OCI-LY7 (cell line): ENCODE data around the gene ABHD16B. TPM values are rescaled to one million over a fixed set of nuclear protein-coding genes. Genes with fewer than 3 reads are reported as not detected.

Experiments
- BruUV-seq: library from RNA; stranded (reverse); fragments of 400-500 nt; replicated peaks from 2 replicates; lab custom pipeline; 2021; lab: Mats Ljungman, UMichigan
- CTCF ChIA-PET: fragments of 300-600 bp; sonication (Branson Sonifier 250); formaldehyde crosslinking; loops from one replicate; lab custom pipeline; 2022; ENCODE audit warnings: antibody characterized with exemption; ENCODE audit not compliant: unreplicated experiment; lab: Charles Lee
- POLR2A ChIA-PET: fragments of 300-600 bp; sonication (Branson Sonifier 250); formaldehyde crosslinking; loops from one replicate; lab custom pipeline; 2022; ENCODE audit warnings: antibody characterized with exemption; lab: Charles Lee
- DNase-seq: peaks from one replicate; pipeline ENCODE4 v3.0.0-alpha.2; 2015; ENCODE audit warnings: low spot score
- H2AFZ ChIP-seq: fragments of 200-600 bp; sonication (generic), shearing (Covaris generic); 2 replicates; pipeline ENCODE4 v1.6.1; 2014; ENCODE audit warnings: mild to moderate bottlenecking, antibody characterized with exemption, low read length, moderate library complexity
- H3K27ac ChIP-seq: fragments of 200-600 bp; sonication (generic); 2 replicates; pipeline ENCODE4 v1.5.1; 2014; ENCODE audit warnings: mixed run types, low read depth, mild to moderate bottlenecking, moderate library complexity, low read length, inconsistent platforms; ENCODE audit not compliant: poor library complexity, severe bottlenecking
- H3K36me3 ChIP-seq: fragments of 200-600 bp; sonication (generic); 2 replicates; pipeline ENCODE4 v1.6.1; 2014; ENCODE audit warnings: mild to moderate bottlenecking, antibody characterized with exemption, low read length, moderate library complexity, mixed read lengths; ENCODE audit not compliant: insufficient read depth
- H3K4me1 ChIP-seq: fragments of 200-600 bp; sonication (generic); 2 replicates; pipeline ENCODE4 v1.5.1; 2014; ENCODE audit warnings: mild to moderate bottlenecking, low read length; ENCODE audit not compliant: insufficient read depth, poor library complexity, severe bottlenecking
- H3K4me2 ChIP-seq: fragments of 200-600 bp; sonication (generic); 2 replicates; pipeline ENCODE4 v1.6.1; 2014; ENCODE audit warnings: mild to moderate bottlenecking, low read length
- H3K4me3 ChIP-seq: fragments of 200-600 bp; sonication (generic); 2 replicates; pipeline ENCODE4 v1.5.1; 2014; ENCODE audit warnings: mild to moderate bottlenecking, low read depth, low read length; ENCODE audit not compliant: poor library complexity, severe bottlenecking
- H3K79me2 ChIP-seq: fragments of 200-600 bp; sonication (generic); 2 replicates; pipeline ENCODE4 v1.6.1; 2016; ENCODE audit warnings: low read depth, mild to moderate bottlenecking, low read length, moderate library complexity, mixed read lengths; ENCODE audit not compliant: insufficient read depth
- H3K9me2 ChIP-seq: fragments of 200-600 bp; sonication (generic); 2 replicates; pipeline ENCODE4 v1.6.1; 2016; ENCODE audit warnings: mild to moderate bottlenecking, low read length, mixed read lengths; ENCODE audit not compliant: insufficient read depth
- H3K9me3 ChIP-seq: fragments of 200-600 bp; sonication (generic); 2 replicates; pipeline ENCODE4 v1.6.1; 2014; ENCODE audit warnings: mild to moderate bottlenecking, mixed run types, low read length, mixed read lengths
- H4K20me1 ChIP-seq: fragments of 200-600 bp; sonication (generic); 2 replicates; pipeline ENCODE4 v1.6.1; 2014; ENCODE audit warnings: mild to moderate bottlenecking, antibody characterized with exemption, low read length, moderate library complexity, mixed read lengths; ENCODE audit not compliant: insufficient read depth
- CTCF ChIP-seq: fragments of 200-600 bp; sonication (generic); conservative IDR thresholded peaks from 2 replicates; pipeline ENCODE4 v1.5.1; 2014; ENCODE audit warnings: mild to moderate bottlenecking, antibody characterized with exemption, low read length, moderate library complexity, mixed read lengths
- EZH2phosphoT487 ChIP-seq: fragments of 200-600 bp; sonication (generic); IDR thresholded peaks from 2 replicates; pipeline ENCODE4 v1.6.1; 2018; ENCODE audit warnings: low read depth, borderline replicate concordance, mild to moderate bottlenecking, mixed run types, antibody characterized with exemption, low read length, moderate library complexity, mixed read lengths
- intact Hi-C: fragments of 100-400 bp; cut with micrococcal nuclease; formaldehyde crosslinking; loops from one replicate; pipeline ENCODE4 v1.10.0; 2022; ENCODE audit not compliant: unreplicated experiment
- total RNA-seq, 2 experiments: library from RNA; depleted of rRNA in 1 of 2; stranded (reverse); fragments of >200 nt in 1 of 2; shearing (Covaris generic) in 1 of 2; gene quantifications; 2 replicates each; pipeline ENCODE4 v1.2.3, GENCODE V29; 2014 to 2022

The ABHD16B gene
- total RNA-seq, 2 experiments from 2014 or later = 0.29 TPM; not detected in 1

GRCh38 chr20:63855363-63856097, 5.8 kb upstream of the ABHD16B start:
- no TSS peak for BruUV-seq
- H4K20me1 ChIP-seq = no peaks in the 10 kb centered on the region
- TF ChIP-seq CTCF (no peak), EZH2phosphoT487 (no peak)
- no peak for DNase-seq
- H3K9me2 ChIP-seq = no peaks in the 10 kb centered on the region
- H3K79me2 ChIP-seq = no peaks in the 10 kb centered on the region
- no peak overlapping the region for H3K4me2 ChIP-seq
- no peak overlapping the region for H2AFZ ChIP-seq
- POLR2A ChIA-PET = interaction anchor here (0.6 kb wide), 1 partner anchor 152 kb away, joined by 3 read pairs; no protein-coding TSS in a partner anchor
- H3K36me3 ChIP-seq = no peaks in the 10 kb centered on the region
- peaks cover 13% of the 10 kb centered on the region for H3K4me1 ChIP-seq
- CTCF ChIA-PET = no interaction called here
- no peaks in the 10 kb centered on the region for H3K9me3 ChIP-seq
- H3K27ac ChIP-seq = no peak overlapping the region
- no peak overlapping the region for H3K4me3 ChIP-seq
- intact Hi-C loops = no loop called here

GRCh38 chr20:63856098-63856511, 5.2 kb upstream of the ABHD16B start:
- intact Hi-C loops = no loop called here
- no TSS peak for BruUV-seq
- CTCF ChIA-PET = no interaction called here

More at GRCh38 chr20:63856098-63856511, 5.2 kb upstream of the ABHD16B start:
- no peaks in the 10 kb centered on the region for H3K79me2 ChIP-seq
- DNase-seq = no peak
- POLR2A ChIA-PET = interaction anchor here (0.6 kb wide), 2 partner anchors 134 to 151 kb away, joined by 3 read pairs; no protein-coding TSS in a partner anchor
- no peak overlapping the region for H3K27ac ChIP-seq
- H4K20me1 ChIP-seq = no peaks in the 10 kb centered on the region
- H2AFZ ChIP-seq = no peak overlapping the region
- H3K4me2 ChIP-seq = no peak overlapping the region
- no peaks in the 10 kb centered on the region for H3K9me2 ChIP-seq
- H3K4me3 ChIP-seq = no peak overlapping the region
- H3K9me3 ChIP-seq = no peaks in the 10 kb centered on the region
- peaks cover 1% of the 10 kb centered on the region; the same call in 1 of the 2 replicates for H3K36me3 ChIP-seq
- TF ChIP-seq CTCF (no peak), EZH2phosphoT487 (no peak)
- H3K4me1 ChIP-seq = peaks cover 13% of the 10 kb centered on the region
